Activated naive CD8-positive, alpha-beta T cell treated with anti-CD3 and anti-CD28 coated beads, Interleukin-2, amount 50 U/mL, for 16 hours (primary cell): ENCODE measurements around the gene SUPT4H1.

ENCODE experiments used
- DNase-seq: peaks from one replicate; pipeline ENCODE4 v3.0.0-alpha.2; 2020; ENCODE audit warnings: low read depth, low spot score

SUPT4H1 gene

DNA sequence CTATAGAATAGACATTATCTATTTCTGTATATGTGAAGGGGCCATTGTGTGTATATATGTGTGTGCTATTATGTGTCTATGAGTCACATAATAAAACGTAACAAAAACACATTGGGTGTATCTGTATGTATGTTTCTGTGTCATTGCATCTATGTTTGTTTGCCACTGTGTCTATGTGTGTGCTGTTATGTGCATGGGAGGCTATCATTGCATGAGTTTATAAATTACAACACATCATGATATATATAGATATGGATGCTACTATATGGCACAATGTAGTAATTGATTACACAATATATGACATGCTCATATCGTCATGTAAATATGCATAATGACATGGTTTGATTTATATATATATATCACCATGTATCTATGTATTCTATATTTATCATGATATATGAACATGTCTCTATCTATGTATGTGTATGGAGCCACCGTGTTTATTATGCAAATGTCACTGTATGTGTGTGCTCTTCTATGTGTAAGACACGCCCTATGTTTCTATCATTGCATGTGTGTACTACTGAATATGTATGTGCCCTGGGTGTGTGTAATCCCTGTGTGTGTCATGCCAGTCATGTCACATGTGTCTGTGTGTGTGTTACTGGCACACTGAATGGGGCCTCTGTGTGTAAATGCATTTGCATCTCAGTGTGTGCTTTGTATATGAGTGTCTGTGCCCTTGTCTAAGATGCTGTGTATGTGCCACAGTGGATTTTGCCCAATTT lies 22.0 kb downstream of the SUPT4H1 start:
- DNase-seq, result no peak

DNA sequence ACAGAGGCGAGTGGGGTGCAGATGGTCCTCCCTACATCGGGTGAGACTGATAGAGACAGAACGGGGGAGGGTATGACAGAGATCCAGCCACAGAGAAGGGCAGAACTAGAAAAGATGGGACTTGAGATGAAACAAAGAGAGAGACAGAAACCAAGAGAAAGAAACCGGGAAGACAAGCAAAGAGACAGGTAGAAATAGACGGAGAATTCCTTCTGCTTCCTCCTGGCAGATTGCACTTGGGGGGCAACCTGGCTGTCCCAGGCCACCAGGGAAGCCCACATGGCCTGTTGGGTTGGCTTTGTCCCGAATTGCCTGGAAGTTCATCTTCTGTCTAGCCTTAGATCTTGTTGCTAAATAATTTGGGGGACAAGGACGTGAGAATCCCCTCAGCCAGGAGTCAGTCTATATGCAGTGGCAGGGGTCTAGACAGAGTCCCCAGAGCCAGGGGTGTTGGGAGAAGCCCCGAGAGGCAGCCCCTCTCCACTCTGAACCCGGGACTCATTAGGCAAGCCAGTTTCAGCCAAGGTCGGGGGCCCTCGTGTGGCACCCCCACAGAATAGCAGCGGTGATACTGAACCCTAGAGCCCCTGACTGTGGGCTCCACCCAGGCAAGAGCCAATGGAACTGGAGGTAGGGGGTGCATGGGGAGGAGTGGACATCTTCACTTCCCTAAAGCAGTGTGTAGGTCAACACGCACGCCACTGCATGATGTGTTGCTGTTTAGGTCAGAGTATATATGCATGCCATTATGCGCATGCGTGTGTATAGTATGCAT lies 22.8 kb downstream of the SUPT4H1 start:
- peak; percentile 77 for DNase-seq

DNA sequence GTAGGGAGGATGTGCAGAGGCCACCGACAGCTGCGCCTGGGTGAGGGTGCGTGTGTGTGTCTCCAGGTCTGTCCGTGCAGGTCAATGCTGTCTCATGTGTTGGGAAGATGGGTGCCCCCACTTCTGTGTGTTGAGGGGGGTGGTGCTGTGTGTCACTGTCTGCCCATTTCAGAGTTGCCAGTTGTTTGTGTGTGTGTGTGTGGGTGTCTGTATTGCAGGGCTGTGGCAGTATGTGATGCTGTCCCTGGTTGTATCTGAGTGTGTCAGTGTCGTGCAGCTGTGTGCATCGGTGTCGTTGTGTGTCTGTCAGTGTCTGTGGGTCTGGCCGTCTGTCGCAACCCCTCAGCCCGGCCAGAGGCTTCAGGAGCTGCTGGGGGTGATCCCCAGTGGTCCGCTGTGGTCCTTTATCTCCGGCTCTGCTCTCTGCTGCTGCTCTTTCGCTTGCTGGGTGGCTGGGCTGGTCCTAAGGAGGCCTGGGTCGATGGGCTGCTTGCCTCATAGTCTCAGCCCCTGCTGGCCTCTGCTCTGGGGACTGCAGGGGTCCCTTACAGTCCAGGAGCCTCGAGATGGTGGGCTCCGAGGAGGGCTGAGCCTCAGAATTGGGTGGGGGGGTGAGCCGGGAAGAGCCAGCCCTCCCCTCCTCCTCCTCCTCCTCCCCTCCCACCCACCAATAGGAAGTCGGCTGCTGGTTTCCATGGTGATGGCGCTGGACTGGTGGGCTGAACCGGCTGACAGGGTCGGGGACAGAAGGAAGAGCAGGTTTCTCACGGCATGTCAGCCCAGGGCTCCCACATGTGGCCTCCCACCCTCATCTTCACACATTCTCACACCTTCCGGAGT lies 23.6 kb downstream of the SUPT4H1 start, which contains the start of gene TSPOAP1:
Gene TSPOAP1, minus strand, starts transcription at position 601 of the 840 bp plus-strand sequence. CDS start 875 bp downstream, outside the sequence.
- DNase-seq, result peak; percentile 78

DNA sequence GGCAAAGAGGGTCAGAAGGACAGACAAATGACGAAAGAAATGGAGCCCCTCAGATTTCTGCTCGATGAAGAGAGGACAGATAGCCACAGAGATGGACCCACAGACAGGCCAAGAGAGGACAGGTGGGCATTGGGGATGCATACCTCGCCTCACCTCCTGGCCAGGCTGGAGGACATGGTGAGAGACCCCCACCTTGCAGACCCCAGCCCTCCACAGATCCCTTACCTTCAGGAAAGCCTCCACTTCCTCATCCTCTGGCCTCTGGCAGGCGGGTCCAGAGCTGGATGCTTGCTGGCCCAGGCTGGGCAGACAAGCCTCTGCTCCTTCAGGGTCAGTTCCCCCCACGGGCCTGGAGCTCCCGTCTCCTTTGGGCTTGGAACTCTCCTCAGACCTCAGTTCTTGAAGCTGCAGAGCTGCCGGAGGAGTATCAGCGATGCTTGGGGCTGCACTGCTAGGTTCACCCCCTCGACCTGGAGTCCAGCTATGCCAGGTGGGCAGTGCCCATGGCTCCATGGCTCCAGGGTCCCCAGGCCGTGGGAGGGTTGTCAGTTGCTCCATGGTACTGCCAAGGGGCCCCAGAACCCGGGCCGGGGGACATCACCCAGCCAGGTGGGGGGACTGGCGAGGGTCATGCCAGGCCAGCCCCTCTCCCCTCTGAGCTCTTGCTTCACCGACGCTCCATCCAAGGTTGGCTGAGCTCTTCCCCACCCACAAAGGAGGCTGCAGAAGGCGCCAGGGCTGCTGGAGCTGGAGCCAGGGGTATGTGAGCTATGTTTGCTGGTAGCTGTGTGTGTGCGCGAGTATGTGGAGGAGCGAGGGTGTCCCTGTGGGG lies 24.4 kb downstream of the SUPT4H1 start:
- no peak for DNase-seq

DNA sequence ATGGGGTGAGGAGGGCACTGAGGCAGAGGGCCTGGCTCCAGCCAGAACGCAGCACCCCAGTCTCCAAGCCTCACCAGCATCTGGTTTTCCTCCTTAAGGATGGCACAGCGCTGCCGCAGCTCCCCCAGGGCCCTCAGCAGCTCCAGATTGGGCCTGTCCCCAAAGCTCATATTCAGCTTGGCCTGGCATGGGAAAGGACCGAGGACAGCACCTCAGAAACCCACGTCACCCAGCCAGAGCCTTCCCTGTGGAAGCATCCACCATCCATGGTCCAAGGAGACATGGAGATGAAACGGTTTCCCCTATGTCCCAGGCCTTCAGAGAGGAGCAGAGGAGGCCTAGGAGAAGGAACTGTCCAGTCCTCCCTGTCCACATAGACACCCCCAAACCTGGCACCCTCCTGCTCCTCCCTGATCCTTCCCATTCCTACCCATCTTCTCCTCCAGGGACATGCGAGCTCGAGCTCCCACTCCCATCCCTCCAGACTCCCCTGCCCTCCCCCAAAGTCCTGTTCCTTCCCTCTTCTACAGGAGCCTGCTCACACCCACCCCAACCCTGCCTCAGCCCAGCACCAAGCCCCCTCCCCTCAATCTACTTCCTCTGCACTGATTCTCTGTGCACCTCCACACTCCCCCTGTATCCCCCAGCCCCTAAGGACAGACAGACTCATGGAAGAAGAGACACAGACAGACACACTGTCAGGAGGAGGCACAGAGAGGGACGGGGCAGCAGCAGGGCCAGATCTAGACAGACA lies 25.2 kb downstream of the SUPT4H1 start:
- DNase-seq, result no peak

DNA sequence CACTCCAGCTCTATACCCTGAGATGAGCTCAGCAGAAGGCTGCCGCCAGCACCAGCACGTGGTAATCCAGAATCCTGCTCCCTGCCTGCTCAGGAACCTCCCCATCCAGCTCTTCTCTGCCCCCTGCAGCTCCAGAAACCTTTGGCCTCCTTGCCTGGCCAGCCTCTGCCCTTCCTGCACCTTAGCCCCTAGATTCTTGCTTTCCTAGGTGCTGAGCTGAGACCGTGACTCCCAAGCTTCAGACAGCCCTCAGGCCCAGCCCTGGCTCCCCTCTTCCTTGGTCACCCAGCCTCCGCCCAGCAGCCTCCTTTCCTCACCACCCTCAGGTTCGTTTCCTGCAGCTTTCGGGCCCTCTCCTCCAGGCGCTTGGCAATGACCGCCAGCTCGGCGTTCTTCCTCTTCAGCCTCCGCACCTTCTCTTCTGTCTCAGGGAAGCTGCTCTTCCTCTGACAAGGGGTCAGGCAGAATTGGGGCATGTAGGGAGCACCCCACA lies 26.0 kb downstream of the SUPT4H1 start:
- no peak for DNase-seq

DNA sequence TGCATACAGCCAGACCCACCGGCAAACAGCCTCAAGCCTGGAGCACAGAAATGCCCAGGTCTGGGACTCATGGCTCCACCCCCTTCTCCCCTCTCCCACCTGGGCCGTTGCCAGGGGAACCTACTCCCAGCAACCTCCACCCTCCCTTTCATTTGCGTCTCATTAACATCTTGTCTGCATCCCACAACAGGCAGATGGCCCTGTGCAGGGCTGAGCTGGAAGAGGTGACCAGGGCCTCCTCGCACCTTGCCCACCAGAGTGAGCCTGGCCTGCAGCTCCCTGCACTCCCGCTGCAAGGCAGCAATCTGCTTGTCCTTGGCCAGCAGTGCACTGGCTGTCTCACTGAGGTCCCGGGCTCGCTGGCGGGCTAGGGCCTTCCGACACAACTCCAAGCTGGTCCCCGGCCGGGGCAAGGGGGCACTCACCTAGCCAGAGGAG lies 26.7 kb downstream of the SUPT4H1 start:
- no peak for DNase-seq

DNA sequence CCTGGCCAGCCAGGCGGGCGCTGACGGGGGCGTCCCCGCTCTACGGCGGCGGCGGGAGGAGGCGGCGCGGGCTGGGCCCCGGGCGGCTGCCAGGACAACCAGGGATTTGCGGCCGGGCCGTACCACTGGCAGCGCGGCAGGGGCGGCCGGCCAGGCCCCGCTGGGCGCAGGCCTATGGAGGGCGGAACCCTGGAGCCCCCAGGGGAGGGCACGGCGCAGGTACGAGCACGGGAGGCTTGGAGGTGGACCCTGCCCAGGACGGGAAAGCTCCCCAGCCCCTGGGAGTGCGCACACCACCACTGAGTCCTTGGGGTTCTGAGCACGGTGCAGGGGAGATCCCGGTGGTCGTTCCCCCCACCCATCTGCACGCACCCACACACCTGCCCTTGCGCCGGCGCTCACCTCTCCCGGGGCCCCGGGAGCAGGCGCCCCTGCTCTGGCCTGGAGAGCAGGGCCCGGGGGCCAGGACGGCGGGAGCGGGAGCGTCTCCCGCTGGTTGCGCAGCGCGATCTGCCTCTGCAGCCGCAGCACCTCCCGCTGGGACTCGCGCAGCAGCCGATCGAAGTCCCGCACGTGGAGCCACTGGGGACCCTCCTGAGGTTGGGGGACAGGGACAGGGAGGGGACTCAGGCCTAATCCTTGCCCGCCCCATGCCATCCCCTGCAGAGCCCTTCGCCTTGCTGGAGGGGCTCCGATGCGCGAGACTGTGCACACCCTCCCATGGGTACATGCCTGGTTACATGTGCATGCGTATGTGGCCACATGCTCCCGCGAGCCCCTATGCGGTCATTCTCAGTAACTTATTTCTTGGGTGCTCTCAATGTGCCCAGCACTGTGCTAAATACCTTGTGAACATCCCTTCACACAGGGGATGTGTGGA lies 27.4 kb downstream of the SUPT4H1 start:
- DNase-seq, result no peak

DNA sequence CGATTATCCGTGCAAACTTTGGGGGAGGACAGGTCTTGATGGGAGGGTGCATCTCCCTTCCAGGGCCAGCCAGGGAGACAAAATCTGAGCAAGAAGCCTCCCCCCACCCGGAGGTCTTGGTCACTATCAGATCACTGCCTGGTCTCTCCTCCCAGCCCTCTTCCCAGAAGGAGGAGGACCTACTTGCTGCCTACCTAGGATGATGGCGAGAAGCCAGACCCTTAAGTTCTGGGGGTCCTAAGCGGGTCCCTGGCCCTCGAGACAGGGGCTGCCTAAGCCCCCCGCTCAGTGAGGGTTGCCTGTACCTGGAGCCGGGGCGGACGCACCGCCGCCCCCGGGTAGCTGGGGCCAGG lies 28.0 kb downstream of the SUPT4H1 start:
- no peak for DNase-seq

DNA sequence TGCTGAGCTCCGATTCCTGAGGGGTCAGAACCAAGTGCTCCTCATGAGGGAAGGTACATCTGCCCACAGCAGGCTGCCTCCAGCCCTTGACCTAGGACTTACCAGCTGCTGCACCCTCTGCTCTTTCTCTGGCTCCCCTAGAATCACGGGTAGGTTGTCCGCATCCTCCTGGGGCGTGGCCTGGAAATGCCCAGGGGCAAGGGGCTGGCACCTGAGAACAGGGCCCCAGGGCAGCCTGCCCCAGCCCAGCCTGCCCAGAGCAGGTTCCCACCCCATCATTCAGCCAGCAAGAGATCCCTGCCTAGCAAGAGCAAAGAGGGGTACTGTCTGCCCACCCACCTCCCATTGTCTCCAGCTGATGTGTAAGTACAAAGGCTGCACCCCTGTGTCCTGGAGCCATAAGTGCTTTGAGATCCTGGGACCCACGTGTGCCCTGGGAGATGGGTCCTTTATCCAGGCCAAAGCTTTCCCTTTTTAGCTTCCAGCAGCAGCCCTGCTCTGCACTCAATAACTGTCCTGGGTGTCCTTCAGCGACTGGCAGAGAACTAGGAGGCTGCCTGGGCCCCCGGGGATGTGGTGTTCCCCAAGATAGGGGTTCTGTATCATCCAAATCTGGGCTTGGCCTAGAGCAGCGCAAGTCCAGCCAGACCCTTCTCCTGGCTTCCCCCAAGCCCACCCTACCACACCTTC lies 28.5 kb downstream of the SUPT4H1 start:
- no peak for DNase-seq

DNA sequence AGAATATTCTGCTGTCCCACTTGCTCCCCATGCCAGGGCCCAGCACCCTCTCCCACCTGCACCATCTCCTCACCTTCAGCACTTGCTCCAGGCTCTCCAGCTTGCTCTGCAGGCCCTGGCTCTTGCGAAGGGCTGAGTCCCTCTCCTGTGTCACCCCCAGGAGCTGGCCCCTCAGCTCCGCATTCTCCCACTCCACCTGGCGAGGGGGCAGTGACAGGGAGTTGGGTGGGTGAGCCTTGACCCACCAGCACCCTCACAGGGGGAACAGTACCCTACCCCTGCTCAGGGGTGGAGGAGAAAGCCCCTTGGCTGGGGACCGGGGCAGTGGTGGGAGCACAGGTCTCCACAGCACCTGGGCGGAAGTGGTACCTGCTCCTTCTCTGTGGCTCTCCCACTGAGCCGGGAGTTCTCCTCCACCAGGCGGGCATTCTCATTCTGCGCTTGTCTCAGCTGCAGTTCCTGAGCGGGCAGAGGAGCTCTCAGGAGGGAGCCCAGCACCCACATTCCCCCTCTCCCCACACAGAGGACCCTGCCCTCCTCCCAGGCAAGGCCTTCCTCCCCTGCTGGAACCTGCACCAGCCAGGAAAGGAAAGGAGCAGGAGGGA lies 29.3 kb downstream of the SUPT4H1 start:
- DNase-seq, result no peak

DNA sequence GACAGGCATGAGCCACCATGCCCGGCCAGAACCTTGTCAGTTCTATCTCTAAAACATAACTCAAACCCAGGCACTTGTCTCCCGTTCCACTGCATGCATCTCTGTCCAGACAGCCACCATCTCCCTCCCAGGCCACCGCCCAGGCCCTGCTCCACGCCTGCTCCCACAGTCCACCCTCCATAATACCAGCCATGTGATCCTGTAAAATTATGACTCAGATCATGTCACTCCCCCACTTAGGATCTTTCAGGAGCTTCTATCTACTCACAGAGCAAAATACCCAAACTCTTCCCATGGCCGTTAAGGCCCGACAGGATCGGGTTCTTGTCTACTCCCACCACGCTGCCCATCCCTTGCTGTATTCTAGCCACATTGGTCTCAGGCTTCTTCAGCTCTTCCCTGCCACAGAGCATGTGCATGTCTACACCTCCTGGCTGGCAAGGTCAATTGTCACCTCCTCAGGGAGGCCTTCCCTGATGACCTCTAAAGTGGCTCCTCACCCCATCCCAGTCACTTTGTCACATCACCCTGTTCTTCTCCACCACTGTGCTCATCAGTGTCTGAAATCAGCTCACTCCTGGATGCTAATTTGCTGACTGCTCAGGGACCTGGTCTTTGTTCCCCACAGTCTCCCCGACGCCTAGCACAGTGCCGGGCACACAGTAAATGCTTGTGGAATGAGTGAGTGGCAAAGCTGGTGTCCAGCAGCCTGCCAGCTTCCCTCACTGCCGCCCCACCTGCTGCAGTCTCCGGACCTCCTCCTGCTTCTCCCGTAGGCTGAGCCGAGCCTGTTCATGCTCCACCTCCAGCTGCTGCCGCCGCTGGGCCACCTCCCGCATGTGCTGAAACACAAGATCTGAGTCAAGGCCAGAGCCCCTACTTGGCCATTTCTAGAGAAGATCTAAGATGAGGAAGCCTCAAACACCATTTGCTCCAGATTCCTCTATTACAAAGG lies 30.2 kb downstream of the SUPT4H1 start:
- no peak for DNase-seq

DNA sequence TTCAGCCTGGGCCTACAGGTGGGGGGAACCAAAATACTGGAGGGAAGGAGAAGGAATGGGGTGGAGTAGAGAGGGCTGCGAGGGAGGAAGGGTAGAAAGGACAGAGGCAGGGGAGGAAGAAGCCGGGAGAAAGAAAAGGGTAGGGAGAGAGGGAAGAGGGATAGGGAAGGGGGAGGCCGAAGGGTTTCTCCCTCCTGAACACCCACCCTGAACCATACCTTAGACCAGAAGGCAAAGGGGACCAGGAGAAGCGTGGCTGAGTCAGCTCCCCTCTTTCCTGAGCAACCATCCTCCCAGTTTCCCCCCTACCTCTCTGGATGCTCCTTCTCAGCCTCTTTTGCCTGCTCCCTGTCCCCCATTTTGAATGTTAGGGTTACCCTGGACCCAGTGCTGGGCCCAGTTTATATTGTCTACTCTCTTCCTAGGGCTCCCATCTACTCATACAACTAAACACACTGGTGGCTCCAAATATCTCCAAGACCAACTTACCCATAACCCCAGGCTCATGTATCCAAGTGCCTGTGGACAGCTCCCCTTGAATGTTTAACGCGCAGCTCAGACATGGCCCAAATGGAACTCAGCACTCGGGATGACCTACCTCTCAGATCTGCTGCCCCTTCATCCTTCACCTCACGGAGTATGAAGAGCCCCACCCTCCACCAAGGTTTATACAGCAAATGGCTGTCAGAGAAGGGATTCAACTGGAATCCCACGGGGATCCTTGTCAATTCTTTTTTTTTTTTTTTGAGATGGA lies 31.3 kb downstream of the SUPT4H1 start:
- no peak for DNase-seq

DNA sequence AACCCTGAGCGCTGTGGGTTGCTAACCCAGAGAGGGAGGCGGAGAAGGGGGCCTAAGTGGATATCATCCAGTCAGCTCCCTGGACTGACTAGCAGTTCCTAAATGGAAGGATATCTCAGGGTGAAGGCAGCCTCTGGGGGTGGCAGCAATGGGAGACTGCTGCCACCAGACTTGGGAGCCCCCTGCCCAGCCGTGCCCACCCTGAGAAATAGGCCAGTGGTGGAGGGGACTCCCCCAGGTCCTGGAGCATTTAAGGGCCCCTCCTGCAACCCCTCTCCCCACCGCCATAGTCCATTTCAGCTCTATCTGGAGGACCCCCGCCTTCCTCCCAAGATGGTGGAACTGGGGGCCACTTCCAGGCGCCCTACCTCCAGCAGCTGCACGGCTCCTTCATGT lies 31.8 kb downstream of the SUPT4H1 start:
- DNase-seq, result no peak

DNA sequence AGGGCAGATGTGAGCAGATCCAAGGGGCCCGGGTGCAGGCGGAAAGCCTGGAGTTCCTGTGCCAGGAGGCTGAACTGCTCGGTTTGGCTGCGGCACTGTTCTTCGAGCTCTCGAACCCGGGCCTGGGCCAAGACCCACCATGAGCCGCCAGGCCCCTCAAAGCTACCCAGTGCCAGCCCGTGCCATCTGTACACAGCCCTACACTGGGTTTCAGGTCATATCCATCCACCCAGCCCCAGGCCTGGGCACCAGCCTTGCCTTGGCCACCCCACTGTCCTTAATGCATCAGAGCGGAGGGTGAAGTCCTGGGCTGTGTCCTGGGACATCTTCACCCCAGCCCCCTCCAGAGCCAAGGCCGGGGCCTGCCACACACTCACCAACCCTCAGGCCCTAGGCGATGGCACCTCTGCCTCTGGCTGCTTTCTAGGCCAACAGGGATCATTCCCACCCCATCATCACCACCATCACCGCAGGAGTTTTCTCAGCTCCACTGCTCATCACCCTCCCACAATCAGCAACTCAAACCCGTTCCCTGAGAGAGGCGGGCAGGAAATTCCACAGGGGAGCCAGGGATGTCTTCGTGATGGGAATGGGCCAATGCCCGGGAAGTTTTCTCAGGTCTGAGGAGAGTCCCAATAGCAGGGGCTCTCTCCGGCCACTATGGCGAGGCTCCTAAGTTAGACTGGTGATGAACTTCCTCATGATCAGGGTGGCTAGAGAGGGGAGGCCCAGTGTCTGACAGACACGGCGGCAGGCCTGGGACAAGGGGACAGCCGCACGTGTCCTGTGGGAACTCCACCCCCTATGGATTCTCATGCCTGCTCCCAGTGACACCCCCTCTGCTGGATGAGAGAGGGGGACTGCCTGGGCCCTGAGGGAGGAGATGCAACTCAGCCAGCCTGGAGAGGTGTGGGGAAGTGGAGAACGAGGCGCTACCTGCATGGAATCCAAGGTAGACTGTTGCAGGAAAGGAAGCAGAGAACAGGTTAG lies 32.5 kb downstream of the SUPT4H1 start:
- no peak for DNase-seq
